Heart right ventricle (tissue), 16 donors: ENCODE data around the gene CCDC201. TPM values are rescaled to one million over a fixed set of nuclear protein-coding genes. Genes with fewer than 3 reads are reported as not detected.

Experiments used
- ATAC-seq, 8 donors: fragments of 200-7000 bp; cut with Tn5 transposase; one replicate each; pipeline ENCODE4 v1.9.1; 2020; ENCODE audit warnings: mild to moderate bottlenecking in 8 of 8, moderate library complexity in 8 of 8, moderate number of reproducible peaks in 1 of 8
- DNase-seq, 2 donors: peaks; one replicate each; pipeline ENCODE4 v3.0.0-alpha.2; 2020
- H3K27ac ChIP-seq, 10 donors: fragments of 200-600 bp; sonication (generic) in 2 of 10; one replicate each; pipeline versions ENCODE4 v1.5.0 to v1.8.0; 2020 to 2022; ENCODE audit warnings: mild to moderate bottlenecking in 3 of 10
- H3K27me3 ChIP-seq, 7 donors: fragments of 200-600 bp; one replicate each; pipeline ENCODE4 v1.8.0; 2021 to 2022; ENCODE audit warnings: mild to moderate bottlenecking in 2 of 7
- H3K36me3 ChIP-seq, 9 donors: fragments of 200-600 bp; sonication (generic) in 1 of 9; one replicate each; pipeline versions ENCODE4 v1.5.0 to v1.8.0; 2020 to 2022; ENCODE audit warnings: mild to moderate bottlenecking in 2 of 9
- H3K4me1 ChIP-seq, 9 donors: fragments of 200-600 bp; sonication (generic) in 1 of 9; one replicate each; pipeline versions ENCODE4 v1.5.0 to v1.8.0; 2020 to 2022; ENCODE audit warnings: mild to moderate bottlenecking in 4 of 9
- H3K4me3 ChIP-seq, 10 donors: fragments of 200-600 bp; sonication (generic) in 2 of 10; one replicate each; pipeline versions ENCODE4 v1.5.0 to v1.8.0; 2020 to 2022; ENCODE audit warnings: mild to moderate bottlenecking in 7 of 10, moderate library complexity in 2 of 10
- H3K9me3 ChIP-seq, 11 donors: fragments of 200-600 bp in 10 of 11; sonication (generic) in 2 of 11; one replicate each; pipeline versions ENCODE4 v1.5.0 to v1.8.0; 2013 to 2022; ENCODE audit warnings: mild to moderate bottlenecking in 2 of 11, control low read depth in 1 of 11, moderate library complexity in 1 of 11
- CTCF ChIP-seq, 9 donors: fragments of 200-600 bp; sonication (generic) in 2 of 9; IDR thresholded peaks; one replicate each; pipeline versions ENCODE4 v1.5.0 to v1.8.0; 2021 to 2022; ENCODE audit warnings: antibody characterized with exemption in 9 of 9, mild to moderate bottlenecking in 5 of 9, moderate library complexity in 1 of 9
- WGBS, 2 donors: extraction: QIAGEN DNeasy Blood & Tissue Kit; methylation state at CpG; one replicate each; pipeline ENCODE4 v1.1.7; 2013; ENCODE audit warnings: inconsistent platforms in 1 of 2; 5-methylcytosine and 5-hydroxymethylcytosine counted together
- intact Hi-C, 10 donors: fragments of 100-400 bp; cut with DNase I; formaldehyde crosslinking; loops; one replicate each; pipeline versions ENCODE4 v1.11.1 to v1.14.2; 2022
- polyA plus RNA-seq, 2 donors: library from polyadenylated mRNA; stranded (reverse); fragments of 200-250 nt; gene quantifications; one replicate each; pipeline ENCODE4 v1.2.3, GENCODE V29; 2013
- total RNA-seq, 10 donors: library from RNA; stranded (reverse); fragmentation: NEBNext Ultra II Directional in 3 of 10; extraction: Animal tissue kit (Norgen Biotek cat#: 25700) in 3 of 10; gene quantifications; one replicate each; pipeline versions ENCODE4 v1.2.1 to v1.2.4, GENCODE V29; 2021 to 2023
- donor health status: Arrhythmogenic right ventricular cardiomyopathy.
- donor health status: ischemic (EF 13 %, LVEDD 7.1; RV severe dilation, severe dysfunction).
- donor health status: healthy with polysubstance abuse.
- donor health status: DM: no; HTN: yes; CAD: no.
- donor health status: DM: no; HTN: no; CAD: no.
- donor health status: ischemic (EF 25% LVEDD 6.9; RV normal size, moderate dysfunction).
- donor health status: ischemic (EF 25% LVEDD 5.7; RV mildly dilated, moderate dysfunction).
- donor health status: healthy.
- donor health status: DM: yes; HTN: yes; CAD: no.
- donor health status: Ischemic cardiomyopathy.
- donor health status: ischemic (EF 35%, LVEDD 5.7; RV mildly dilated, moderate dysfunction).
- donor health status: nonischemic (EF 11% LVEDD 7.7; RV severe dilation, severe dysfunction).
- donor health status: DM: yes; HTN: yes; CAD: no.
- donor health status: PGD.
- donor health status: ischemic (EF 29% LVEDD 5.4; RV normal size, mild dysfunction).
- donor health status: nonischemic (EF 23%, LVEDD 6.1; RV moderate dilation, normal function).

Gene CCDC201
- total and polyA plus RNA-seq, 12 donors = not detected

GRCh38 chr7:45881280-45881758 is 8.4 kb upstream of the CCDC201 start:
- no peak for TF ChIP-seq CTCF (IDR thresholded peaks at IDR 0.05)
- no peak overlapping the region for H3K27ac ChIP-seq
- DNase-seq (no peak), ATAC-seq (no peak)
- WGBS, 2 donors = 91 to 92% methylated on average over 9 of the region's 9 CpGs
- H3K4me1 ChIP-seq = no peaks in the 10 kb centered on the region
- peaks cover 0 to 32% (median 20%) of the 10 kb centered on the region in 7 donors for H3K27me3 ChIP-seq
- no peaks in the 10 kb centered on the region for H3K36me3 ChIP-seq
- intact Hi-C loops = no loop called here
- H3K9me3 ChIP-seq = peaks cover 0 to 19% (median 12%) of the 10 kb centered on the region in 11 donors
- no peak overlapping the region for H3K4me3 ChIP-seq

DNA sequence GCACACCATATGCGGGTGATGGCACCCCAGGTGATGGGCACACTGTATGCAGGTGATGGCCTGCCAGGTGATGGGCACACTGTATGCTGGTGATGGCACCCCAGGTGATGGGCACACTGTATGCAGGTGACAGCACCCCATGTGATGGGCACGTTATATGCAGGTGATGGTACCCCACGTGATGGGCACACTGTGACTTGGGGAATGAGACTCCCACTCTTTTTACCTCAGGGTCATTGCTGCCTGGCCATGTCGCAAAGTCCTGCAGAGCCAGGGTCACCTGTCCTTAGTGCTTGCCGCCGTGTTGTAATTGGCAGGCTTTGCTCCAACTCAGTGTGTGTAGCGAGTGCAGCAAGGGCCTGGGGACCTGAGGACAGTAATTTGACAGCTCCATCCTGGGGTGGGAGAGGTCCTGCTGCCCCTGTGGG is 7.6 kb upstream of the CCDC201 start:
- H3K36me3 ChIP-seq = no peaks in the 10 kb centered on the region
- DNase-seq = no peak
- H3K9me3 ChIP-seq = peaks cover 0 to 19% (median 12%) of the 10 kb centered on the region in 11 donors
- H3K27ac ChIP-seq = no peak overlapping the region
- WGBS, 2 donors = 89 to 93% methylated on average over 7 of the region's 7 CpGs
- intact Hi-C loops = no loop called here
- no peak for TF ChIP-seq CTCF (IDR thresholded peaks at IDR 0.05)
- no peak for ATAC-seq
- H3K4me3 ChIP-seq = no peak overlapping the region
- H3K4me1 ChIP-seq = no peaks in the 10 kb centered on the region
- H3K27me3 ChIP-seq = peaks cover 0 to 23% (median 13%) of the 10 kb centered on the region in 7 donors

GRCh38 chr7:45878457-45879144 is 5.7 kb upstream of the CCDC201 start:
- no peaks in the 10 kb centered on the region for H3K36me3 ChIP-seq
- ATAC-seq (no peak), DNase-seq (no peak)
- no peak overlapping the region for H3K4me3 ChIP-seq
- H3K4me1 ChIP-seq = no peaks in the 10 kb centered on the region
- peaks cover 0 to 10% (median 0%) of the 10 kb centered on the region in 7 donors for H3K27me3 ChIP-seq
- TF ChIP-seq CTCF (IDR thresholded peaks at IDR 0.05) = no peak
- no peak overlapping the region for H3K27ac ChIP-seq
- WGBS, 2 donors = 38 to 56% methylated on average over 3 of the region's 3 CpGs
- intact Hi-C loops = no loop called here
- H3K9me3 ChIP-seq = peaks cover 0 to 19% (median 12%) of the 10 kb centered on the region in 11 donors

- intact Hi-C loops = no loop called here
Measured at GRCh38 chr7:45876519-45876918, 3.6 kb upstream of the CCDC201 start.

More at GRCh38 chr7:45876519-45876918, 3.6 kb upstream of the CCDC201 start:
- WGBS, 2 donors = 96 to 98% methylated on average over 2 of the region's 2 CpGs
- Histone ChIP-seq H3K4me3 (no peak overlapping the region), H3K27me3 (no peaks in the 10 kb centered on the region), H3K4me1 (no peaks in the 10 kb centered on the region), H3K9me3 (peaks cover 0 to 19% (median 12%) of the 10 kb centered on the region in 11 donors), H3K27ac (no peak overlapping the region), H3K36me3 (no peaks in the 10 kb centered on the region)
- no peak for ATAC-seq
- TF ChIP-seq CTCF (IDR thresholded peaks at IDR 0.05) = no peak
- no peak for DNase-seq
